OCI-LY1 (cell line): ENCODE results near the gene CEP135.

Experiments
- CTCF ChIP-seq: fragments of 200-600 bp; sonication (generic), shearing (Covaris generic); IDR thresholded peaks from 2 replicates; pipeline ENCODE4 v1.5.1; 2017; ENCODE audit warnings: mild to moderate bottlenecking, antibody characterized with exemption, low read length, moderate library complexity, mixed read lengths
- EZH2 ChIP-seq: fragments of 200-600 bp; sonication (generic), shearing (Covaris generic); IDR thresholded peaks from 2 replicates; pipeline ENCODE4 v1.8.0; 2017; ENCODE audit warnings: borderline replicate concordance, mixed run types, mild to moderate bottlenecking, antibody characterized with exemption, low read length, moderate library complexity, mixed read lengths

GRCh38 chr4:55965585-55965984, 16.8 kb downstream of the CEP135 start:
- TF ChIP-seq CTCF (no peak), EZH2 (no peak)
